Lower lobe of right lung (tissue), 2 donors: ENCODE results near the gene CASS4. TPM values are rescaled to one million over a fixed set of nuclear protein-coding genes. Genes with fewer than 3 reads are reported as not detected.
"Not testable (repeated sequence)": the region's sequence is repeated elsewhere in the genome, so short reads cannot be mapped to it uniquely, and the experiment has no call there.

ENCODE experiments used
- ATAC-seq, 2 donors: fragments of 200-7000 bp; cut with Tn5 transposase; one replicate each; pipeline ENCODE4 v1.9.1; 2020 to 2022; ENCODE audit warnings: mild to moderate bottlenecking in 2 of 2, moderate library complexity in 2 of 2
- DNase-seq: peaks from one replicate; pipeline ENCODE4 v3.0.0-alpha.2; 2020
- H3K27ac ChIP-seq: fragments of 200-600 bp; one replicate; pipeline ENCODE4 v1.8.0; 2022
- H3K27me3 ChIP-seq: fragments of 200-600 bp; one replicate; pipeline ENCODE4 v1.8.0; 2022; ENCODE audit warnings: low read depth
- H3K36me3 ChIP-seq: fragments of 200-600 bp; one replicate; pipeline ENCODE4 v1.8.0; 2022; ENCODE audit warnings: mild to moderate bottlenecking
- H3K4me1 ChIP-seq: fragments of 200-600 bp; one replicate; pipeline ENCODE4 v1.8.0; 2022
- H3K4me3 ChIP-seq: fragments of 200-600 bp; one replicate; pipeline ENCODE4 v1.8.0; 2022; ENCODE audit warnings: mild to moderate bottlenecking
- H3K9me3 ChIP-seq: fragments of 200-600 bp; one replicate; pipeline ENCODE4 v1.8.0; 2022
- intact Hi-C: fragments of 100-400 bp; cut with DNase I; formaldehyde crosslinking; loops from one replicate; pipeline ENCODE4 v1.11.0; 2022
- total RNA-seq: library from RNA; stranded (reverse); fragmentation: NEBNext Ultra II Directional; extraction: Animal tissue kit (Norgen Biotek cat#: 25700); gene quantifications from one replicate; pipeline ENCODE4 v1.2.1, GENCODE V29; 2021
- TF ChIP-seq, protein P1 (sequence below): fragments of 200-600 bp; IDR thresholded peaks from one replicate; pipeline ENCODE4 v1.8.0; 2022; ENCODE audit warnings: antibody characterized with exemption, mild to moderate bottlenecking
- donor health status: DM: no; HTN: yes; CAD: no; lungs with severe emphysema.

The CASS4 gene
- total RNA-seq, 1 donor from 2014 or later: 23.9 TPM

GRCh38 chr20:56392881-56393482 is 19.1 kb upstream of the CASS4 start:
- no peaks in the 10 kb centered on the region for H3K27me3 ChIP-seq
- no peak for DNase-seq
- peak overlapping the region; percentile 94 for H3K4me3 ChIP-seq
- H3K27ac ChIP-seq: peak overlapping the region; percentile 89
- H3K9me3 ChIP-seq: no peaks in the 10 kb centered on the region
- ATAC-seq: peak in 1 of 2 donors; percentile 31
- intact Hi-C loops: loop anchor here (10.0 kb wide), 1 partner anchor 72 kb away; the partner anchor contains the start of gene RTF2
- H3K36me3 ChIP-seq: peaks cover 28% of the 10 kb centered on the region
- peaks cover 26% of the 10 kb centered on the region for H3K4me1 ChIP-seq
- TF ChIP-seq, protein P1, sequence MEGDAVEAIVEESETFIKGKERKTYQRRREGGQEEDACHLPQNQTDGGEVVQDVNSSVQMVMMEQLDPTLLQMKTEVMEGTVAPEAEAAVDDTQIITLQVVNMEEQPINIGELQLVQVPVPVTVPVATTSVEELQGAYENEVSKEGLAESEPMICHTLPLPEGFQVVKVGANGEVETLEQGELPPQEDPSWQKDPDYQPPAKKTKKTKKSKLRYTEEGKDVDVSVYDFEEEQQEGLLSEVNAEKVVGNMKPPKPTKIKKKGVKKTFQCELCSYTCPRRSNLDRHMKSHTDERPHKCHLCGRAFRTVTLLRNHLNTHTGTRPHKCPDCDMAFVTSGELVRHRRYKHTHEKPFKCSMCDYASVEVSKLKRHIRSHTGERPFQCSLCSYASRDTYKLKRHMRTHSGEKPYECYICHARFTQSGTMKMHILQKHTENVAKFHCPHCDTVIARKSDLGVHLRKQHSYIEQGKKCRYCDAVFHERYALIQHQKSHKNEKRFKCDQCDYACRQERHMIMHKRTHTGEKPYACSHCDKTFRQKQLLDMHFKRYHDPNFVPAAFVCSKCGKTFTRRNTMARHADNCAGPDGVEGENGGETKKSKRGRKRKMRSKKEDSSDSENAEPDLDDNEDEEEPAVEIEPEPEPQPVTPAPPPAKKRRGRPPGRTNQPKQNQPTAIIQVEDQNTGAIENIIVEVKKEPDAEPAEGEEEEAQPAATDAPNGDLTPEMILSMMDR: no peak

GRCh38 chr20:56393653-56394052 is 18.4 kb upstream of the CASS4 start:
- TF ChIP-seq, protein P1: no peak
- Histone ChIP-seq H3K27ac (peak overlapping the region; percentile 28), H3K27me3 (no peaks in the 10 kb centered on the region), H3K9me3 (no peaks in the 10 kb centered on the region), H3K4me3 (peak overlapping the region; percentile 94), H3K4me1 (peaks cover 26% of the 10 kb centered on the region), H3K36me3 (peaks cover 34% of the 10 kb centered on the region)
- intact Hi-C loops: loop anchor here (10.0 kb wide), 1 partner anchor 71 kb away; the partner anchor contains the start of gene RTF2
- ATAC-seq: no peak
- DNase-seq: no peak

DNA sequence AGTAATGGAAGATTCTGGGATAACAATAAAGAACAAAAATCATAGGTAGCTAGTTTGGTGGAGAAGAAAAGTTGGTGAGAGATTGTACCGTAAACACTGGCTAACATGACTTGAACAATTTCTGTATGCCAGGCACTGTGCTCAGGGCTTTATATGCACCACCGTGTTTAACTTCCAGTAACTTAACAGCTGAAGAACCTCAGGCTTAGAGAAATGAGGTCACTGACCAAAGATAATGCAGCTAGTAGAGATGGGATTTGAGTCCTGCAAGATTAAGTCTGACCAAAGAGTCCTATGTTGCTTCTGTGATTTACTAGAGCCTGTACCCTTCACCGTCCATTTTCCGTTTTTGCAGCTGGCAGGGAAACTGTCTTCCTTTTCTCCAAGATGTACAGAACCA is 16.9 kb upstream of the CASS4 start:
- peaks cover 31% of the 10 kb centered on the region for H3K4me1 ChIP-seq
- no peak overlapping the region for H3K4me3 ChIP-seq
- peaks cover 49% of the 10 kb centered on the region for H3K36me3 ChIP-seq
- intact Hi-C loops: loop anchor here (10.0 kb wide), 1 partner anchor 70 kb away; the partner anchor contains the start of gene RTF2
- TF ChIP-seq, protein P1: no peak
- no peak for ATAC-seq
- no peak overlapping the region for H3K27ac ChIP-seq
- no peaks in the 10 kb centered on the region for H3K9me3 ChIP-seq
- H3K27me3 ChIP-seq: no peaks in the 10 kb centered on the region
- no peak for DNase-seq

GRCh38 chr20:56400001-56400640 is 11.9 kb upstream of the CASS4 start:
- no peak overlapping the region for H3K4me3 ChIP-seq
- H3K4me1 ChIP-seq: peaks cover 10% of the 10 kb centered on the region
- H3K27ac ChIP-seq: no peak overlapping the region
- no peaks in the 10 kb centered on the region for H3K9me3 ChIP-seq
- DNase-seq (no peak), ATAC-seq (peak; percentile 65 to 67)
- H3K27me3 ChIP-seq: no peaks in the 10 kb centered on the region
- TF ChIP-seq, protein P1: peak; percentile 82
- H3K36me3 ChIP-seq: peaks cover 96% of the 10 kb centered on the region
- intact Hi-C loops: no loop called here

DNA sequence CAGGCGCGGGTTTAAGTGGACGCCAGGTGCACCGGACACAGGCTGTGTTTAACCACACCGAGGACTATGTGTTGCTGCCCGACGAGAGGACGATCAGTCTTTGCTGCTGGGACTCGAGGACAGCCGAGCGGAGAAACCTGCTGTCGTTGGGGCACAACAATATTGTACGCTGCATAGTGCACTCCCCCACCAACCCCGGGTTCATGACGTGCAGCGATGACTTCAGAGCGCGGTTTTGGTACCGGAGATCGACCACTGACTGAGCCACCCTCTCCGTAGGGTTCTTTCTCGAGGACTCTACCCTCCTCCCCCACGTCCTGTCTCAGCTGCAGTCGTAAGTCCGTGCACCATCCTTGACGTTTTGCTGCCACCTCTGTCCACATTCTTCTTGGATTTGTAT is 8.6 kb upstream of the CASS4 start:
- TF ChIP-seq, protein P1: no peak
- Histone ChIP-seq H3K27me3 (no peaks in the 10 kb centered on the region), H3K36me3 (peaks cover 97% of the 10 kb centered on the region), H3K27ac (no peak overlapping the region), H3K4me1 (peaks cover 10% of the 10 kb centered on the region), H3K9me3 (no peaks in the 10 kb centered on the region), H3K4me3 (no peak overlapping the region)
- no peak for ATAC-seq
- intact Hi-C loops: no loop called here
- DNase-seq: no peak

GRCh38 chr20:56405356-56405755 is 6.7 kb upstream of the CASS4 start:
- DNase-seq, intact Hi-C loops, H3K9me3 ChIP-seq, H3K27me3 ChIP-seq, H3K27ac ChIP-seq, H3K4me3 ChIP-seq, ATAC-seq: not testable (repeated sequence)
- Histone ChIP-seq H3K4me1 (peaks cover 11% of the 10 kb centered on the region), H3K36me3 (peaks cover 79% of the 10 kb centered on the region)
